Activated CD4-positive, alpha-beta T cell treated with anti-CD3 and anti-CD28 coated beads, Interleukin-2, Interleukin-4, amounts not matched to agents 100 ng/mL and 50 ng/mL, durations not matched to agents 16 hours and 8 hours (primary cell): ENCODE results near the gene HOXA13.

Experiments used
- DNase-seq: peaks from one replicate; pipeline ENCODE4 v3.0.0-alpha.2; 2020; ENCODE audit warnings: low spot score

The HOXA13 gene

DNA sequence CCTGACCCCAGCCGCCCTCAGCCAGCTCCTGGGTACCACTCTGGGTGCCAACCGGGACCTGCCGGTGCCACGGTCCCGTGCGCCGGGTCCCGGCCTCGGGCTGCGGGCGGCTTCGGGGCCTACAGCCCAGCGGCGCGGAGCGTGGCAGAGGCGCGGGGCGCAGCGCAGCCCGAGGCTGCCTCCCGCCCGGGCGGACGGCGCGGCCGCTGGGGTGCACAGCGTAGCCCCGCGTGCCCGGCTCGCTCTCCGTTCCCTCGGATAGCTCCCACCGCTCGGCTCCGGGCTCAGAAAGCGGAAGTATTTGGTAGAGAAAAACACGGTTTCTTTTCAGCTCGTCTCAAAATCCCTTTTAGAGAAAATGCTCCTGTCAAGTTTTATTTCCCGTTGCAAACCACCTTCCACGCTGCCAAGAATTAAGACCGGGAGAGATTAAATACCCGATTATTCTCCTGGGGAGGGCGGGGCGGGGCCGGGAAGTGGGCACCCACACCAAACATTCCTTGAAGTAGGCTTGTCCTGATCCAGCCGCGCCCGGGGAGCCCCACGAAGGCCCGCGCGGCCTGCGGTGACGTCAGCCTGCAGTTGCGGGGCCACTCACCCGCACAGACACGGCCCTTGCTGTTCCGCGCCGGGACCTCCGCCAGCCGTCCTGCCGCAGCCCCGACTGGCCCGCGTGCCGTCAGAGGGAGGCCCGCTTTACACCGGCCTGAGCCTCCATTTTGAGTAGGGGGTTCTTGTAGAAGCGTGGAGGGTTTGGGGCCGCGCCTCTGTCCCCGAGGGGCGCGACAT lies 7.2 kb downstream of the HOXA13 start:
- DNase-seq, result no peak

DNA sequence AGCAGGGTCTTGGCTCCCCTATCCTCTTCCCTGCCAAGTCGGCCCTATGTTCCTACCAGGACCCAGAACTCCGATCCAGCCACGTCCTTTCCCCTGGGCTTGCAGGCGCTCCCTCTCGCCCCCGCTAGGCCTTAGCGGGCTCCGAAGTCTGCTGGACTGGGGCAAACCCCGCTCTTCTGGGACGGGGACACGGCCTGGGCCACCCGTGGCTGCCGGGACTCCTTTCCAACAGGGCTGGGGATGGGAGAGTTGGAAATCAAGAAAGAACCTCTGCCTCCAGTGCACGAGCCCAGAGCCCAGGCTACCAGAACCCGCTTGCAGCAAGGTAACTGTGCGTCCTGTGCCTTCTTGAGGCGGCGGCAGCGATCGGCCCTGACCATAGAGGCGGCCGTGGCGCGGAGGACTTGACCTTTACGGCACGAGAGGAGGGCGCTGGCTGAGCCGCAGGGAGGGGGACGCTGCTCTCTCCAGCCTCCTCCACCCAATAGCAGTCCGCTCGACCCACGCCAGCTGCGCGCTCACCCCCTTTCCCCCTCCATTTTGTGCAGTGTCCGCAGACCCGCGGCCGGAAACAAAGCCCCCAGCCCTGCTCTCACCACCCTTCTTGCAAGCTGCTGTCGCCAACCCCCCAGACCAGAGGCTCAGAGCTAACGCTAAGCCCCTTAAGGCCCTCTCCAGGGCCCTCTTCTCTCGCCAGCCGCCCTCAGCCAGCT lies 7.9 kb downstream of the HOXA13 start:
- DNase-seq, result no peak

DNA sequence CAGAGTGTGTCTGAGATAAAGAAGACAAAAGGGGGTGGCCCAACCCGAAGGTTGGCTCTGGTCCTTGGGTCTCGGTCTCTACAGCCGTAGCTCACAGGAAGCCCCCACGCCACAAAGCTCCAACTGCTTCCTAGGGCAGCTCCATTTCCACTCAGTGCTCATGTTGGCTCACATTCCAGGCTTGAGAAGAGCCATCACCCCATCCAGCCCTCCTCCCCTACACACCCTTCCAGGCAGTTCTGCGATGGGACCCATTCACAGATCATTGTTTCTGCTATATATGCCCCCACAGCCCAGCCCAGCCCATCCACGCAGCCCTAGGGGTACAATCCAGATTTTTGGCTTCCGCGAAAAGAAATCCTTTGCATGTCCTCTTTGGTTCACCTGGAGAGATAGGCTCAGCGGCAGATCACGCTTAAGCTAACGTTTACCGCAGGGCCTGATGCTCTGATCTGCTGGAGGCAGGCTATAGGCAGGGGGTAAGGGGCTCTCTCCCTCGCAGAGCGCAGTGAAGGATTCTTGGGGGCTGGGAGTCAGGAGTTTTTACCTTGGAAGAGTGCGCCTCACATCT lies 8.6 kb downstream of the HOXA13 start:
- no peak for DNase-seq

DNA sequence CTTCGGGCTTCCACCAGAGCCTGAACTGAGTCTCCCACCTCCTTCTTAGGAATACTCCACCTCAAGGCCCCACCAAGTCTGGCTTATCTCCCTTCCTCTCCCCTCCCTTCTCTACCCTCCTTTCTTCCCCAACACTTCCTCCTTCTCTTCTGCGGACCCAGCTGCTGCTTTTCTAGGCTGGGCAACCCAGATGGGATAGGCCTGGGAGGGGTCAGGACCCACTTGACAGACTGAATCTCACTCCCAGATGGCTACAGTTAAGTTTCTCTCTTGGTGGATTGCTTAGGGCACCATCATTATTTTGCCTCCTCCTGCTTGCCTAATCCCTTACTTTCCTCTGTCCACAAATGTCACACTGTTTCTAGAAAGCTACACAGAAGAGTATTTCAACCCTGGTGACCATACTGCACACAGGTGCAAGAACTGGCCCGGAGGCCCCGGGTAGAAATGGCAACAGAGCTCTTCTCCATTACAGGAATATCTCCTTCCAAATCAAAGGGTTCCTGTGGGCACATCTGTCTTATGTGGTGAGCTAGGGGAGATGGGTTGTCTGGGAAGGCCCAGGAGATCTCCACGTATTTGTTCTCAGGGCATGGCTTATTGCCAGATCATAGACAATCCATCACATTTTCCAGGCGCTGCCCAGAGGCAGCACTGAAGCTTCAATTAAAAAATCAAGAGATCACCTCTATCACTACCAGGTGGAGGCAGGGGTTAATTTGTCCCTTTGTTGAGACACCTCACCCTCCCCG lies 9.7 kb downstream of the HOXA13 start:
- DNase-seq, result no peak

DNA sequence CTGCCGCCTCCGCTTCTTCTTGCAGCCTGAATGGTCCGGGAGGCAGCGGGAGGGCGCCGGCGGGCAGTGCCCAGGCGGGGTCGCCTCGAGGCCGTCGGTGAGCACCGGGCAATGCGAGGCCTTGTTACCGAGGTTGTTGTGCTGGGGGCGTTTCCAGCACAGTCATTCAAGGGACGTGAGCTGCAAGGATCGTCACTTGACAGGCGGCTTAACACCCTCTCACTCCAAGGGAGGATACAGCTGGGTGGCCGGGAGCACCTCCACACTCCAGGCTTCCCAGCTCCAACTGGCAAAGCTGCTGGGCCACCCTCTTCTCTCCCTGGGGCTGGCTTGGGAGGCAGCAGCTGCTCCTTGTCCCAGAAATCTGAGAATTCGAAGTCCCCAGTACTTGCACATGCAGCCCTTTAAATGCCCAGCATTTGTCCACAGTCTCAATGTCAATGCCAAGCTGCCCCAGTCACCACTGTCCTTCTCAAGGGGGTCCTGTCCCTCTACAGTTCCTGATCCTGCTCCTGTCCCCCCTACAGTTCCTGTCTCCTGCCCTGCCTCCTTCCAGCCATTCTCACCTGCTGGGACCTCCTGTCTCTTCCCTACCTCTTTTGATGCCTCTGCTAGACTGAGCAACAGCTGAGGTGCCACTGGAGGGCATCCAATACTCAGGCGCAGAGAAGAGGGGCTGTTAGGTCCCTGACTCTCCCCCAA lies 10.4 kb downstream of the HOXA13 start:
- DNase-seq, result no peak

DNA sequence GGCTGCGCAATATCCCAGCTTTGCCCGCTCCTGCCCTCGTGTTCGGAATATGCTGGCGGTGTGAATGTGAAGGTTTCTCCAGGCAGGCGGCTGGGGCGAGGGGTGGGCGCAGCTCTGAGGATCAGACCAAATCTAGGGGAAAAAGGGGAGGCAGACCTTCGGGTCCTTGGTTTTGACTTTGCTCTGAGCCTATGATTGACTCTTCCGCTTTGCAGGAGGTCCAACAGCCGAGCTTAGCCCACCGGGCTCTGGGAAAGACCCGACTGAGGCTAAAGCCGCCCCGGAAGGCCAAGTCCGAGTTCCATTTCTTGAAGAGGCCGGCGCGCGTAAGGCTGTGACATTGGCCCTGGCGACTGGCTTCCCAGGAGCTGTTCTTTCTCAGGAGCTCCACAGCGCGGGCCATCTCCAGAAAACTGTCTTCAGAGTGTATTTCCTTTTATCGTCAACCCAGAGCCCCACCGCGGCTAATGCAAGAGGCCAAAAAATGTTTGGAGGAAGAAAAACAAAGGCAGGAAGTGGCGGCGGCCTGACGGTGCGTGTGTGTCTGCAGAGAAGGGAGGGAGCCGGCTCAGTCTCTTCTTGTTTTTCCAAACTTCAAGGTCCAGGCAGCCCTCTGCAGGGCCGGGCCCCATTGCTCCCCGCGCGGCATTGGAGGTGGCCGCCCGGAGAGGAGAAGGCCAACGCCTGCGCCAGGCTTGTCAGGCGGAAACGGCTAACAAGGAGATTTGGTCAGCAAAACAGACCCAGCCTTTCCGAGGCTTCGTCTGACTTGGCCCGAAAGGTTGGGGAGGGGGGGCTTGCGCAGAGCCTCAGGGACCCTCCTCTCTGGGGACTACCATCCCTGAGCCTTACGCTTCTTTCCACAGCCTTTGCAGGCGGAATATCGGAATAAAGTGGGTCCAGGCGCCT lies 11.3 kb downstream of the HOXA13 start:
- no peak for DNase-seq

GRCh38 chr7:27187475-27188385 lies 12.2 kb downstream of the HOXA13 start:
- no peak for DNase-seq

GRCh38 chr7:27186668-27187474 lies 13.0 kb downstream of the HOXA13 start:
- DNase-seq, result no peak

- DNase-seq, result no peak
These were observed 13.8 kb downstream of the HOXA13 start for GRCh38 chr7:27185854-27186667.

- no peak for DNase-seq
These were observed 14.7 kb downstream of the HOXA13 start, which contains the start of gene HOXA11 for GRCh38 chr7:27185013-27185853. TSS of gene HOXA11 (minus strand) at chr7:27185232. CDS start at chr7:27185144, 88 bp downstream.

- no peak for DNase-seq
These were observed 15.4 kb downstream of the HOXA13 start for GRCh38 chr7:27184337-27185012.

- DNase-seq, result no peak
These were observed 16.1 kb downstream of the HOXA13 start for GRCh38 chr7:27183682-27184336.

- no peak for DNase-seq
These were observed 16.8 kb downstream of the HOXA13 start for GRCh38 chr7:27182861-27183681.

- no peak for DNase-seq
These were observed 17.5 kb downstream of the HOXA13 start for GRCh38 chr7:27182285-27182841.
